ENCODE measurements around the gene SRRM4. TPM values are rescaled to one million over a fixed set of nuclear protein-coding genes. Genes with fewer than 3 reads are reported as not detected.

Gene SRRM4
- total and polyA plus RNA-seq, 4 donors = not detected

DNA sequence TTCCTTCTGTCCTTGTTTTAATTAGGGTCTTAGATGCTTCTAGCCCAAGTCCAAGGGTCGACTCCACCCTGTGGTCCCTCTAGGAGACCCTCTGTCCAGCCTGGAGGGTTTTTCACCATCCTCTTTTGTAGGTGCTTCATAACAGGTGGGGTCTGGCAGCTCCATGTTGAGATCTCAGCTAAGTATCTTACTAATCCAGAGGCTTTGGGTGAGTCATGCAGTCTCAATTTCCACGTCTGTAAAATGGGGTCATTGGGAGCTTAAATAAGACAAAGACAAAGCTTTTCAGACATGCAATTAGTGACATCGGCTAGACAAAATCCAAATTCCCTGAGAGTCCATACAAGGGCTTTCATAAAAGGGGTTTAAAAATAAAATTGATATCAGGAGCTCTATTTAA is 200.6 kb downstream of the SRRM4 start:
- Histone ChIP-seq H3K9ac (ENCODE audit: low read depth in 1 of 2, low read length in 2 of 2) (no peak overlapping the region), H3K27ac (ENCODE audit: low read depth in 1 of 2, low read length in 2 of 2) (no peak overlapping the region), H3K27me3 (ENCODE audit: control insufficient read depth in 4 of 4, insufficient read depth in 4 of 4, low read length in 3 of 4) (peaks cover 0 to 3% (median 0%) of the 10 kb centered on the region in 4 donors), H3K36me3 (ENCODE audit: control insufficient read depth in 4 of 4, insufficient read depth in 3 of 4, low read depth in 1 of 4, low read length in 3 of 4) (no peaks in the 10 kb centered on the region), H3K9me3 (ENCODE audit: control insufficient read depth in 4 of 4, low read length in 3 of 4) (no peaks in the 10 kb centered on the region), H3K4me3 (ENCODE audit: low read depth in 1 of 3, low read length in 3 of 3) (no peak overlapping the region), H3K4me1 (ENCODE audit: control insufficient read depth in 4 of 4, insufficient read depth in 4 of 4, low read length in 3 of 4) (no peaks in the 10 kb centered on the region)
- TF ChIP-seq GABPA (IDR thresholded peaks at IDR 0.05 in 1 of 2, conservative IDR thresholded peaks at IDR 0.05 in 1 of 2) = no peak
- TF ChIP-seq FOXA1 (IDR thresholded peaks at IDR 0.05) = no peak
- no peak for TF ChIP-seq SP1 (IDR thresholded peaks at IDR 0.05)
- no peak for TF ChIP-seq FOXA2 (IDR thresholded peaks at IDR 0.05)
- TF ChIP-seq, protein P1, sequence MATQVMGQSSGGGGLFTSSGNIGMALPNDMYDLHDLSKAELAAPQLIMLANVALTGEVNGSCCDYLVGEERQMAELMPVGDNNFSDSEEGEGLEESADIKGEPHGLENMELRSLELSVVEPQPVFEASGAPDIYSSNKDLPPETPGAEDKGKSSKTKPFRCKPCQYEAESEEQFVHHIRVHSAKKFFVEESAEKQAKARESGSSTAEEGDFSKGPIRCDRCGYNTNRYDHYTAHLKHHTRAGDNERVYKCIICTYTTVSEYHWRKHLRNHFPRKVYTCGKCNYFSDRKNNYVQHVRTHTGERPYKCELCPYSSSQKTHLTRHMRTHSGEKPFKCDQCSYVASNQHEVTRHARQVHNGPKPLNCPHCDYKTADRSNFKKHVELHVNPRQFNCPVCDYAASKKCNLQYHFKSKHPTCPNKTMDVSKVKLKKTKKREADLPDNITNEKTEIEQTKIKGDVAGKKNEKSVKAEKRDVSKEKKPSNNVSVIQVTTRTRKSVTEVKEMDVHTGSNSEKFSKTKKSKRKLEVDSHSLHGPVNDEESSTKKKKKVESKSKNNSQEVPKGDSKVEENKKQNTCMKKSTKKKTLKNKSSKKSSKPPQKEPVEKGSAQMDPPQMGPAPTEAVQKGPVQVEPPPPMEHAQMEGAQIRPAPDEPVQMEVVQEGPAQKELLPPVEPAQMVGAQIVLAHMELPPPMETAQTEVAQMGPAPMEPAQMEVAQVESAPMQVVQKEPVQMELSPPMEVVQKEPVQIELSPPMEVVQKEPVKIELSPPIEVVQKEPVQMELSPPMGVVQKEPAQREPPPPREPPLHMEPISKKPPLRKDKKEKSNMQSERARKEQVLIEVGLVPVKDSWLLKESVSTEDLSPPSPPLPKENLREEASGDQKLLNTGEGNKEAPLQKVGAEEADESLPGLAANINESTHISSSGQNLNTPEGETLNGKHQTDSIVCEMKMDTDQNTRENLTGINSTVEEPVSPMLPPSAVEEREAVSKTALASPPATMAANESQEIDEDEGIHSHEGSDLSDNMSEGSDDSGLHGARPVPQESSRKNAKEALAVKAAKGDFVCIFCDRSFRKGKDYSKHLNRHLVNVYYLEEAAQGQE (IDR thresholded peaks at IDR 0.05) = no peak
- TF ChIP-seq, protein P2, sequence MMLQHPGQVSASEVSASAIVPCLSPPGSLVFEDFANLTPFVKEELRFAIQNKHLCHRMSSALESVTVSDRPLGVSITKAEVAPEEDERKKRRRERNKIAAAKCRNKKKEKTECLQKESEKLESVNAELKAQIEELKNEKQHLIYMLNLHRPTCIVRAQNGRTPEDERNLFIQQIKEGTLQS (IDR thresholded peaks at IDR 0.05) = no peak
- no peak for TF ChIP-seq EGR1 (IDR thresholded peaks at IDR 0.05; ENCODE audit: low read depth in 2 of 2)
- TF ChIP-seq HNF4A (conservative IDR thresholded peaks at IDR 0.05) = no peak
- TF ChIP-seq RXRA (IDR thresholded peaks at IDR 0.05) = no peak
- no peak for TF ChIP-seq RAD21 (IDR thresholded peaks at IDR 0.05)
- no peak for TF ChIP-seq JUND (IDR thresholded peaks at IDR 0.05)
- no peak for TF ChIP-seq TAF1 (conservative IDR thresholded peaks at IDR 0.05)
- no peak for TF ChIP-seq NR2F2 (IDR thresholded peaks at IDR 0.05)
- TF ChIP-seq, protein P3, sequence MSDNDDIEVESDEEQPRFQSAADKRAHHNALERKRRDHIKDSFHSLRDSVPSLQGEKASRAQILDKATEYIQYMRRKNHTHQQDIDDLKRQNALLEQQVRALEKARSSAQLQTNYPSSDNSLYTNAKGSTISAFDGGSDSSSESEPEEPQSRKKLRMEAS (IDR thresholded peaks at IDR 0.05) = no peak
- TF ChIP-seq, protein P4, sequence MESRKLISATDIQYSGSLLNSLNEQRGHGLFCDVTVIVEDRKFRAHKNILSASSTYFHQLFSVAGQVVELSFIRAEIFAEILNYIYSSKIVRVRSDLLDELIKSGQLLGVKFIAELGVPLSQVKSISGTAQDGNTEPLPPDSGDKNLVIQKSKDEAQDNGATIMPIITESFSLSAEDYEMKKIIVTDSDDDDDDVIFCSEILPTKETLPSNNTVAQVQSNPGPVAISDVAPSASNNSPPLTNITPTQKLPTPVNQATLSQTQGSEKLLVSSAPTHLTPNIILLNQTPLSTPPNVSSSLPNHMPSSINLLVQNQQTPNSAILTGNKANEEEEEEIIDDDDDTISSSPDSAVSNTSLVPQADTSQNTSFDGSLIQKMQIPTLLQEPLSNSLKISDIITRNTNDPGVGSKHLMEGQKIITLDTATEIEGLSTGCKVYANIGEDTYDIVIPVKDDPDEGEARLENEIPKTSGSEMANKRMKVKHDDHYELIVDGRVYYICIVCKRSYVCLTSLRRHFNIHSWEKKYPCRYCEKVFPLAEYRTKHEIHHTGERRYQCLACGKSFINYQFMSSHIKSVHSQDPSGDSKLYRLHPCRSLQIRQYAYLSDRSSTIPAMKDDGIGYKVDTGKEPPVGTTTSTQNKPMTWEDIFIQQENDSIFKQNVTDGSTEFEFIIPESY (IDR thresholded peaks at IDR 0.05) = no peak
- TF ChIP-seq HNF4G (IDR thresholded peaks at IDR 0.05) = no peak
- no peak for TF ChIP-seq YY1 (IDR thresholded peaks at IDR 0.05)
- TF ChIP-seq, protein P5, sequence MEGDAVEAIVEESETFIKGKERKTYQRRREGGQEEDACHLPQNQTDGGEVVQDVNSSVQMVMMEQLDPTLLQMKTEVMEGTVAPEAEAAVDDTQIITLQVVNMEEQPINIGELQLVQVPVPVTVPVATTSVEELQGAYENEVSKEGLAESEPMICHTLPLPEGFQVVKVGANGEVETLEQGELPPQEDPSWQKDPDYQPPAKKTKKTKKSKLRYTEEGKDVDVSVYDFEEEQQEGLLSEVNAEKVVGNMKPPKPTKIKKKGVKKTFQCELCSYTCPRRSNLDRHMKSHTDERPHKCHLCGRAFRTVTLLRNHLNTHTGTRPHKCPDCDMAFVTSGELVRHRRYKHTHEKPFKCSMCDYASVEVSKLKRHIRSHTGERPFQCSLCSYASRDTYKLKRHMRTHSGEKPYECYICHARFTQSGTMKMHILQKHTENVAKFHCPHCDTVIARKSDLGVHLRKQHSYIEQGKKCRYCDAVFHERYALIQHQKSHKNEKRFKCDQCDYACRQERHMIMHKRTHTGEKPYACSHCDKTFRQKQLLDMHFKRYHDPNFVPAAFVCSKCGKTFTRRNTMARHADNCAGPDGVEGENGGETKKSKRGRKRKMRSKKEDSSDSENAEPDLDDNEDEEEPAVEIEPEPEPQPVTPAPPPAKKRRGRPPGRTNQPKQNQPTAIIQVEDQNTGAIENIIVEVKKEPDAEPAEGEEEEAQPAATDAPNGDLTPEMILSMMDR (IDR thresholded peaks at IDR 0.05; ENCODE audit: low read depth, low read length, missing input control) = no peak
- DNase-seq (ENCODE audit: low spot score) = no peak
- 76% methylated on average over 3 of the region's 3 CpGs for WGBS

Measured in liver (tissue), 9 donors.